ENCODE data around the gene HLA-B. TPM values are rescaled to one million over a fixed set of nuclear protein-coding genes. Genes with fewer than 3 reads are reported as not detected.

The HLA-B gene
- total and polyA plus RNA-seq, 4 donors: 341 to 864 (median 417) TPM

DNA sequence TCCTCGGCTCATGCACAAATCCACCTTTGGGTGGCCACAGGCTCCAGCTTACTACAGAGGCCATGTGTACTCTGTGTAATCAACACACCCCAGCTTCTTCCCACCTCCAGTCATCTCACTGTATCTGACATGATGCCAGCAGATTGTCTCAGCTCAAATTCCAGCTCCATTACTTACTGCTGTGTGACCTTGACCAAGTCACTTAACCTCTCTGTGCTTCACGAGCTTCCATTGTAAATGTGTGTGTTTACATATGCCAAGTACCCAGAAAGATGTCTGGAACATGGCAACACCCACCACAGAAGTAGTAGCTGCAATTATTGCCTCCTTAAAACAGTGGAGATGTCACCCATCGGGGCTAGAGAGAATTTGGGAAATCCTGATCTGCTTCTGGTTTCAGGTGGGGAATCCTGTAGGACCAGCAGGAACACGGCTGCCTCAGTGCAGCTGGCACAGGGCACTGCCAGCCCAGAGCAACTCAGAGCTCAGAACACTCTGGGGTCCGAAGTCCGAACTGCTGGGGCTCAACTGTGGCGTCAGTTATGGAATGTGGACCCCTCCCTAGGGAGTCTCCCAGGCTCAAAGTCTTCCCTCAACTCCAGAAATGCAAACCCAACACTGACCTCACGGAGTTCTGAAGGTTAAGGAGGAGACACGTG lies 21.2 kb upstream of the HLA-B start:
- DNase-seq (ENCODE audit: low spot score): no peak
- Histone ChIP-seq H3K27me3 (ENCODE audit: control insufficient read depth in 4 of 4, insufficient read depth in 4 of 4, low read length in 3 of 4) (no peaks in the 10 kb centered on the region), H3K9me3 (ENCODE audit: control insufficient read depth in 4 of 4, low read length in 3 of 4) (no peaks in the 10 kb centered on the region), H3K4me1 (ENCODE audit: control insufficient read depth in 4 of 4, insufficient read depth in 4 of 4, low read length in 3 of 4) (no peaks in the 10 kb centered on the region), H3K9ac (ENCODE audit: low read depth in 1 of 2, low read length in 2 of 2) (no peak overlapping the region), H3K27ac (ENCODE audit: low read depth in 1 of 2, low read length in 2 of 2) (no peak overlapping the region), H3K4me3 (ENCODE audit: low read depth in 1 of 3, low read length in 3 of 3) (no peak overlapping the region), H3K36me3 (ENCODE audit: control insufficient read depth in 4 of 4, insufficient read depth in 3 of 4, low read depth in 1 of 4, low read length in 3 of 4) (no peaks in the 10 kb centered on the region)
- peak in 1 of 2 donors; percentile 8 for TF ChIP-seq HNF4A (conservative IDR thresholded peaks at IDR 0.05)
- TF ChIP-seq NR2F2 (IDR thresholded peaks at IDR 0.05): no peak
- WGBS: 43% methylated on average over 9 of the region's 9 CpGs

DNA sequence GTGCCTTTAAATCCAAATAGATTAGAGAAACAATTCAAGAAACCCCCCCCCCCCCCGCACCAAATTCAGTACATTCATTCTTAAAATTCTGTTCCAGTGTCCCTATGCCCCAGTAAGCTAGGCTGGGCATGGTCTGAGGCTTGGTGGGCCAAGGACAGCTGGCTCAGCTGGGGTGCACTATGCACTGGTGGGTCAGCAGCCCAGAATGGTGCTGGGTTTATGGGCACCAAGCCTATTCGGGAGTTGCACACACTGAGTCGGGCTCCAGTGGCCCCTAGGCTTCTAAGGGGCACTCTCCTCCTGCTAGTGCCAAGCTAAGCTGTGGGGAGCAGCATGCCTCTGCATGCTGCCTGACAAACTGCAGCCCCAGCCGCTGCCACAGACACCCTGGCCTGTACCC lies 20.1 kb upstream of the HLA-B start:
- 32% methylated on average over 4 of the region's 4 CpGs for WGBS
- H3K27ac ChIP-seq (ENCODE audit: low read depth in 1 of 2, low read length in 2 of 2): no peak overlapping the region

DNA sequence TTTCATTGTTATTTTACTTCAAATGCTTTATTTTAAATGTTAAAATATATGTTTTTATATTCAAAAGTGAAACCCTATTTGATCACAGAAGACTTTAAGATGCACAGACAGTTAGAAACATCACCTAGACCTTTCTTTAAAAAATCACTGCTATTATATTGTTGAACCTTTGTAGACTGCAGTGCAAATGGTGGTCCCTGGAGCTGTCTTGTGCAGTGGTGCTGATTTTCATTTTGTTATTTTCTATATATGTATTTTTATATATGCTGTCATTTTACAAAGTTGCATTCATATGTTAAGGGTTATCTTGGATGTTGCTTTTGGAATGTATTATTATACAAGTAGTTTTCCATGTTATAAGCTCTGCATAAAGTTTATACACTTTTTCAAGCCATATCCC lies 18.7 kb upstream of the HLA-B start:
- H3K36me3 ChIP-seq (ENCODE audit: control insufficient read depth in 4 of 4, insufficient read depth in 3 of 4, low read depth in 1 of 4, low read length in 3 of 4): no peaks in the 10 kb centered on the region
- no peak overlapping the region for H3K9ac ChIP-seq (ENCODE audit: low read depth in 1 of 2, low read length in 2 of 2)
- no peak overlapping the region for H3K4me3 ChIP-seq (ENCODE audit: low read depth in 1 of 3, low read length in 3 of 3)
- no peak overlapping the region for H3K27ac ChIP-seq (ENCODE audit: low read depth in 1 of 2, low read length in 2 of 2)
- H3K27me3 ChIP-seq (ENCODE audit: control insufficient read depth in 4 of 4, insufficient read depth in 4 of 4, low read length in 3 of 4): no peaks in the 10 kb centered on the region
- TF ChIP-seq JUND (IDR thresholded peaks at IDR 0.05) (no peak), FOXA2 (IDR thresholded peaks at IDR 0.05) (no peak), TAF1 (conservative IDR thresholded peaks at IDR 0.05) (no peak), HNF4A (conservative IDR thresholded peaks at IDR 0.05) (no peak)
- TF ChIP-seq, protein P1, sequence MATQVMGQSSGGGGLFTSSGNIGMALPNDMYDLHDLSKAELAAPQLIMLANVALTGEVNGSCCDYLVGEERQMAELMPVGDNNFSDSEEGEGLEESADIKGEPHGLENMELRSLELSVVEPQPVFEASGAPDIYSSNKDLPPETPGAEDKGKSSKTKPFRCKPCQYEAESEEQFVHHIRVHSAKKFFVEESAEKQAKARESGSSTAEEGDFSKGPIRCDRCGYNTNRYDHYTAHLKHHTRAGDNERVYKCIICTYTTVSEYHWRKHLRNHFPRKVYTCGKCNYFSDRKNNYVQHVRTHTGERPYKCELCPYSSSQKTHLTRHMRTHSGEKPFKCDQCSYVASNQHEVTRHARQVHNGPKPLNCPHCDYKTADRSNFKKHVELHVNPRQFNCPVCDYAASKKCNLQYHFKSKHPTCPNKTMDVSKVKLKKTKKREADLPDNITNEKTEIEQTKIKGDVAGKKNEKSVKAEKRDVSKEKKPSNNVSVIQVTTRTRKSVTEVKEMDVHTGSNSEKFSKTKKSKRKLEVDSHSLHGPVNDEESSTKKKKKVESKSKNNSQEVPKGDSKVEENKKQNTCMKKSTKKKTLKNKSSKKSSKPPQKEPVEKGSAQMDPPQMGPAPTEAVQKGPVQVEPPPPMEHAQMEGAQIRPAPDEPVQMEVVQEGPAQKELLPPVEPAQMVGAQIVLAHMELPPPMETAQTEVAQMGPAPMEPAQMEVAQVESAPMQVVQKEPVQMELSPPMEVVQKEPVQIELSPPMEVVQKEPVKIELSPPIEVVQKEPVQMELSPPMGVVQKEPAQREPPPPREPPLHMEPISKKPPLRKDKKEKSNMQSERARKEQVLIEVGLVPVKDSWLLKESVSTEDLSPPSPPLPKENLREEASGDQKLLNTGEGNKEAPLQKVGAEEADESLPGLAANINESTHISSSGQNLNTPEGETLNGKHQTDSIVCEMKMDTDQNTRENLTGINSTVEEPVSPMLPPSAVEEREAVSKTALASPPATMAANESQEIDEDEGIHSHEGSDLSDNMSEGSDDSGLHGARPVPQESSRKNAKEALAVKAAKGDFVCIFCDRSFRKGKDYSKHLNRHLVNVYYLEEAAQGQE (IDR thresholded peaks at IDR 0.05): no peak
- TF ChIP-seq, protein P2, sequence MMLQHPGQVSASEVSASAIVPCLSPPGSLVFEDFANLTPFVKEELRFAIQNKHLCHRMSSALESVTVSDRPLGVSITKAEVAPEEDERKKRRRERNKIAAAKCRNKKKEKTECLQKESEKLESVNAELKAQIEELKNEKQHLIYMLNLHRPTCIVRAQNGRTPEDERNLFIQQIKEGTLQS (IDR thresholded peaks at IDR 0.05): no peak
- TF ChIP-seq, protein P3, sequence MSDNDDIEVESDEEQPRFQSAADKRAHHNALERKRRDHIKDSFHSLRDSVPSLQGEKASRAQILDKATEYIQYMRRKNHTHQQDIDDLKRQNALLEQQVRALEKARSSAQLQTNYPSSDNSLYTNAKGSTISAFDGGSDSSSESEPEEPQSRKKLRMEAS (IDR thresholded peaks at IDR 0.05): no peak
- no peak for DNase-seq (ENCODE audit: low spot score)
- H3K4me1 ChIP-seq (ENCODE audit: control insufficient read depth in 4 of 4, insufficient read depth in 4 of 4, low read length in 3 of 4): no peaks in the 10 kb centered on the region
- H3K9me3 ChIP-seq (ENCODE audit: control insufficient read depth in 4 of 4, low read length in 3 of 4): no peaks in the 10 kb centered on the region

More for the DNA sequence above, 20.1 kb upstream of the HLA-B start:
- no peak overlapping the region for H3K9ac ChIP-seq (ENCODE audit: low read depth in 1 of 2, low read length in 2 of 2)
- H3K9me3 ChIP-seq (ENCODE audit: control insufficient read depth in 4 of 4, low read length in 3 of 4): no peaks in the 10 kb centered on the region
- H3K4me3 ChIP-seq (ENCODE audit: low read depth in 1 of 3, low read length in 3 of 3): no peak overlapping the region
- H3K4me1 ChIP-seq (ENCODE audit: control insufficient read depth in 4 of 4, insufficient read depth in 4 of 4, low read length in 3 of 4): no peaks in the 10 kb centered on the region
- no peaks in the 10 kb centered on the region for H3K27me3 ChIP-seq (ENCODE audit: control insufficient read depth in 4 of 4, insufficient read depth in 4 of 4, low read length in 3 of 4)
- H3K36me3 ChIP-seq (ENCODE audit: control insufficient read depth in 4 of 4, insufficient read depth in 3 of 4, low read depth in 1 of 4, low read length in 3 of 4): no peaks in the 10 kb centered on the region
- no peak for TF ChIP-seq RAD21 (IDR thresholded peaks at IDR 0.05)
- no peak for TF ChIP-seq GABPA (IDR thresholded peaks at IDR 0.05 in 1 of 2, conservative IDR thresholded peaks at IDR 0.05 in 1 of 2)
- no peak for TF ChIP-seq TAF1 (conservative IDR thresholded peaks at IDR 0.05)
- TF ChIP-seq YY1 (IDR thresholded peaks at IDR 0.05): no peak
- TF ChIP-seq RXRA (IDR thresholded peaks at IDR 0.05): no peak
- TF ChIP-seq HNF4A (conservative IDR thresholded peaks at IDR 0.05): no peak
- no peak for DNase-seq (ENCODE audit: low spot score)

Measured in liver (tissue), 9 donors.